ENCODE data around the gene NFKBIL1. TPM values are rescaled to one million over a fixed set of nuclear protein-coding genes. Genes with fewer than 3 reads are reported as not detected.

The NFKBIL1 gene
- total RNA-seq, 1 donor from 2014 or later = 33.2 TPM

- H3K36me3 Mint-ChIP-seq (ENCODE audit: unreplicated experiment) = peaks cover 28% of the 10 kb centered on the region
- H3K4me1 Mint-ChIP-seq (ENCODE audit: unreplicated experiment) = peaks cover 50% of the 10 kb centered on the region
Observed at GRCh38 chr6:31541658-31542521, 5.5 kb upstream of the NFKBIL1 start, which contains the start of gene DDX39B. DDX39B (minus strand) TSS chr6:31542003; CDS start chr6:31540532, 1,471 bp downstream.

GRCh38 chr6:31543639-31544038, 3.8 kb upstream of the NFKBIL1 start:
- Mint-ChIP-seq H3K4me1 (ENCODE audit: unreplicated experiment) (peaks cover 59% of the 10 kb centered on the region), H3K27ac (ENCODE audit: unreplicated experiment) (peak overlapping the region; percentile 99), H3K27me3 (ENCODE audit: unreplicated experiment) (no peaks in the 10 kb centered on the region), H3K36me3 (ENCODE audit: unreplicated experiment) (peaks cover 20% of the 10 kb centered on the region), H3K9me3 (ENCODE audit: unreplicated experiment) (no peaks in the 10 kb centered on the region), H3K4me3 (ENCODE audit: unreplicated experiment) (no peak overlapping the region)
- TF ChIP-seq CTCF (IDR thresholded peaks at IDR 0.05) = no peak
- no peak for DNase-seq (ENCODE audit: extremely low spot score, unreplicated experiment)

More at GRCh38 chr6:31541658-31542521, 5.5 kb upstream of the NFKBIL1 start, which contains the start of gene DDX39B:
- peak within 1 kb of the TSS; percentile 96 for H3K4me3 Mint-ChIP-seq (ENCODE audit: unreplicated experiment)
- H3K27ac Mint-ChIP-seq (ENCODE audit: unreplicated experiment) = peak within 1 kb of the TSS; percentile 99
- H3K9me3 Mint-ChIP-seq (ENCODE audit: unreplicated experiment) = no peaks in the 10 kb centered on the region
- H3K27me3 Mint-ChIP-seq (ENCODE audit: unreplicated experiment) = no peaks in the 10 kb centered on the region
- TF ChIP-seq CTCF (IDR thresholded peaks at IDR 0.05) = no peak
- DNase-seq (ENCODE audit: extremely low spot score, unreplicated experiment) = peak; percentile 97

- Mint-ChIP-seq H3K9me3 (ENCODE audit: unreplicated experiment) (no peaks in the 10 kb centered on the region), H3K4me1 (ENCODE audit: unreplicated experiment) (peaks cover 53% of the 10 kb centered on the region), H3K4me3 (ENCODE audit: unreplicated experiment) (peak overlapping the region; percentile 23), H3K36me3 (ENCODE audit: unreplicated experiment) (peaks cover 16% of the 10 kb centered on the region), H3K27me3 (ENCODE audit: unreplicated experiment) (no peaks in the 10 kb centered on the region), H3K27ac (ENCODE audit: unreplicated experiment) (peak overlapping the region; percentile 58)
- no peak for DNase-seq (ENCODE audit: extremely low spot score, unreplicated experiment)
- TF ChIP-seq CTCF (IDR thresholded peaks at IDR 0.05) = no peak
Observed at GRCh38 chr6:31544676-31545075, 2.7 kb upstream of the NFKBIL1 start.

GRCh38 chr6:31545291-31545690, 2.1 kb upstream of the NFKBIL1 start:
- H3K27ac Mint-ChIP-seq (ENCODE audit: unreplicated experiment) = no peak overlapping the region
- peak overlapping the region; percentile 86 for H3K4me3 Mint-ChIP-seq (ENCODE audit: unreplicated experiment)
- no peak for DNase-seq (ENCODE audit: extremely low spot score, unreplicated experiment)
- peaks cover 12% of the 10 kb centered on the region for H3K36me3 Mint-ChIP-seq (ENCODE audit: unreplicated experiment)
- peaks cover 49% of the 10 kb centered on the region for H3K4me1 Mint-ChIP-seq (ENCODE audit: unreplicated experiment)
- H3K27me3 Mint-ChIP-seq (ENCODE audit: unreplicated experiment) = no peaks in the 10 kb centered on the region
- no peak for TF ChIP-seq CTCF (IDR thresholded peaks at IDR 0.05)
- H3K9me3 Mint-ChIP-seq (ENCODE audit: unreplicated experiment) = no peaks in the 10 kb centered on the region

- no peaks in the 10 kb centered on the region for H3K27me3 Mint-ChIP-seq (ENCODE audit: unreplicated experiment)
- H3K36me3 Mint-ChIP-seq (ENCODE audit: unreplicated experiment) = peaks cover 13% of the 10 kb centered on the region
- TF ChIP-seq CTCF (IDR thresholded peaks at IDR 0.05) = peak; percentile 94
- DNase-seq (ENCODE audit: extremely low spot score, unreplicated experiment) = peak; percentile 97
- no peaks in the 10 kb centered on the region for H3K9me3 Mint-ChIP-seq (ENCODE audit: unreplicated experiment)
- H3K4me3 Mint-ChIP-seq (ENCODE audit: unreplicated experiment) = peak within 1 kb of the TSS; percentile 86
- H3K27ac Mint-ChIP-seq (ENCODE audit: unreplicated experiment) = peak within 1 kb of the TSS; percentile 86
- H3K4me1 Mint-ChIP-seq (ENCODE audit: unreplicated experiment) = peaks cover 47% of the 10 kb centered on the region
Observed at GRCh38 chr6:31546339-31546957, 960 bp upstream of the NFKBIL1 start, which contains the start of gene ATP6V1G2. ATP6V1G2 (minus strand) TSS chr6:31546608; CDS start chr6:31546559, 49 bp downstream.
